Skin of body (tissue), 2 donors: ENCODE data around the gene ZPR1. TPM values are rescaled to one million over a fixed set of nuclear protein-coding genes. Genes with fewer than 3 reads are reported as not detected.
"Not testable (repeated sequence)": the region's sequence is repeated elsewhere in the genome, so short reads cannot be mapped to it uniquely, and the experiment has no call there.

Experiments
- DNase-seq: peaks from one replicate; lab custom pipeline; 2025; lab: John Stamatoyannopoulos, UW
- total RNA-seq: library from RNA; depleted of rRNA; stranded (reverse); fragments of >200 nt; gene quantifications from one replicate; pipeline ENCODE4 v1.2.3, GENCODE V29; 2014

The ZPR1 gene
- total RNA-seq: 21.8 TPM

DNA sequence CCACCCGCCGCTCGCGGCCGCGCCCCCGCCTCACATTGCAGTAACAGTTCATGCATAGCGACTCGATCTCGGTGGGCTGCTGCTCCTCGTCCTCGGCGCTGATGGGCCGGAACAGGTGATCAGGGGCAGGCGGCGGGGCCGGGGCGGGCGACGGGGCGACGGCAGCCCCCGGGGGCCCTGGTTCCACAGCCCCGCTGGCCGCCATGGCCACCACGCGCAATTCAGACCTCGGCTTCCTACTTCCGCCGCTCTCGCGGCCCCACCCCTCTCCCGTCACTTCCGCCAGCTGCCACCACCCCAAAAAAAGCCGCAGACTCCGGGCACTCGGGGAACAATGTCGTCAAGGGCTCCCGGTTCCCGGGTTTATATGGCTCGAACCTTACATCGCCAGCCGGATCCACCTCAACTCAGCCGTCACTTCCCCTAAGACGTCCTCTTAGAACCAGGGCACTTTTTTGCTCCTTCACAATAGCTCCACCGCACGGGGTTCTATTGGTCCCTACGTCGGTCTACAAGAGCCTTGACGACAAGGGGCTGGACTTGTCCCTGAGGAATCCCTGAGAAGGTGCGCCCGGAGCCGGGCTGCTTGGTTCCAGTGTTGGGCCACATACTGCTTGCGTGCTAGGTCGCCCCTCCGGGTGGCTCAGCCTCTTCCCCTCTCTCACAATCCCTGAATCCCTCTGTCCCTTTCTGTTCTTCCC, at the start of gene ZPR1:
Gene ZPR1, minus strand, starts transcription at position 238 of the 701 bp plus-strand sequence. Its CDS starts 33 bp downstream, at position 205.
- peak; percentile 37 for DNase-seq

DNA sequence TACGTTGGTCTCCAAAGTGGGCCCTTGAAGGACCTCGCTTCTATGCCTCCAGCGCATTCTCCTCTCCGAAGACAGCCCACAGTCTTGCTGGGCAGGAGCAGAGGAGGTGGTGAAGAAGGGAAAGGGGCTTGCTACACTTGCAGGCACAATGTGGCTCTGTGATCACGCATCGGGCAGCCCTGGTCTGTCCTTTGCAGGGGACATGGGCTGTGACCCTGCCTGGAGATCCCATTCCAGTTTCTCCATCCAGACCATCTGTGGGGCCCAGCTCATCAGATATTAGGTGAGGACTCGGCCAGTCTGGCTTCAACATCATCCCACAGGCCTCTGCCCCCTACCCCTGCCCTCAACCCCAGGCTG, 48.8 kb upstream of the ZPR1 start:
- no peak for DNase-seq

DNA sequence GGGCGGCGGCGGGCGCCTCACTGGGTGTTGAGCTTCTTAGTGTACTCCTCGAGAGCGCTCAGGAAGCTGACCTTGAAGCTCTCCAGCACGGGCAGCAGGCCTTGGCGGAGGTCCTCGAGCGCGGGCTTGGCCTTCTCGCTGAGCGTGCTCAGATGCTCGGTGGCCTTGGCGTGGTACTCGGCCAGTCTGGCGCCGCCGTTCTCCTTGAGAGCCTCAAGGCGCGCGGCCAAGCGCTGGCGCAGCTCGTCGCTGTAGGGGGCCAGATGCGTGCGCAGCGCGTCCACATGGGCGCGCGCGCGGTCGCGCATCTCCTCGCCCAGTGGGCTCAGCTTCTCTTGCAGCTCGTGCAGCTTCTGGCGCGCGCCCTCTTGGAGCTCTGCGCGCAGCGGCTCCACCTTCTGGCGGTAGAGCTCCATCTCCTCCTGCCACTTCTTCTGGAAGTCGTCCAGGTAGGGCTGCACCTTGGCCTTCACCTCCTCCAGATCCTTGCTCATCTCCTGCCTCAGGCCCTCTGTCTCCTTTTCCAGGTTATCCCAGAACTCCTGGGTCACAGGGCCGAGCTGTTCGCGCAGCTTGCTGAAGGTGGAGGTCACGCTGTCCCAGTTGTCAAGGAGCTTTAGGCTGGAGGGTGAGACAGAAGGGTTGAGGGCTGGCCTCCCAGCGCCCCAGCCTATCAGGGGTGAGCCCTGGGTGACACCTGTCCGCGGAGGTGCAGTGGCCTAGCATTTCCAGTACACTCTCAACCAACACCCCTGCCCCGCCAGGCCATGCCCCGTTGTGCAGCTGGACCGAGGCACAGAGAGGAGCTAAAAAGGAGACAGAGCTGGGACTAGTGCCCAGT, 48.2 kb upstream of the ZPR1 start:
- peak; percentile 74 for DNase-seq

DNA sequence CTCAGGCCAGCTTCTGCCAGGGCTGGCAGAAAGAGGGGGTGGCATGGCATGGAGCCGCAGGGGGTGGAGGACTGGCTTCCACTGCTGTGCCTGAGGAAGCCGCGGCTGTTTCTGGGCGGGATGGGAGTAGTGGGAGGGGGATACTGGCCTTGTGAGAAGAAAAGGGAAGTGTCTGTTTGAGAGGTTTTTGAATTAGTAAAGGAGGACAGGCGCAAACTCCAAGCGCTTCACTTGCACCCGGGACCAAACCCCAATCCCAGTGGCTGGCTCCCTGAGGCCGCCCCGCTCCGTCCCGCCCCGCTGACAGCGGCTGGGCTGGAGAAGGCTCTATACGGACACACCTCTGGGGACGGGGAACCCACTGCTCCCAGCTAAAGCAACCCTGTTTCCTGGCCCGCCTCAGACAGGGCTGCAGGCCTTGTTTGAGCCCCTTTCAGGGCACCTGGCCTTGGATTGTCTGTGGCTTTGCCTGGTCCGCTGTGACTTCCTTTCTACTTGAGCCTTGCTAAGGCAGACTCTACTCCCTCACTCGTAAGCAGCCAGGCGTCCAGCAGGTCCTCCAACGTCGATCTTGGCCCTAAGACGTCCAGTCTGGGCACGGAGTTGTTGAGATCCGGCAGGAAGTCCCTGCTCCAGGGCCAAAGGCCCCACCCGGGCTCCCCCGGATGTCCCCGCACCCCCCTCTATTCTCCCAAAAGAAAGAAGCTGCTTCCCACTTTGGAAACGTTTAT, 47.4 kb upstream of the ZPR1 start:
- no peak for DNase-seq

- not testable (repeated sequence) for DNase-seq
Observed at GRCh38 chr11:116834535-116835041, 46.8 kb upstream of the ZPR1 start.

DNA sequence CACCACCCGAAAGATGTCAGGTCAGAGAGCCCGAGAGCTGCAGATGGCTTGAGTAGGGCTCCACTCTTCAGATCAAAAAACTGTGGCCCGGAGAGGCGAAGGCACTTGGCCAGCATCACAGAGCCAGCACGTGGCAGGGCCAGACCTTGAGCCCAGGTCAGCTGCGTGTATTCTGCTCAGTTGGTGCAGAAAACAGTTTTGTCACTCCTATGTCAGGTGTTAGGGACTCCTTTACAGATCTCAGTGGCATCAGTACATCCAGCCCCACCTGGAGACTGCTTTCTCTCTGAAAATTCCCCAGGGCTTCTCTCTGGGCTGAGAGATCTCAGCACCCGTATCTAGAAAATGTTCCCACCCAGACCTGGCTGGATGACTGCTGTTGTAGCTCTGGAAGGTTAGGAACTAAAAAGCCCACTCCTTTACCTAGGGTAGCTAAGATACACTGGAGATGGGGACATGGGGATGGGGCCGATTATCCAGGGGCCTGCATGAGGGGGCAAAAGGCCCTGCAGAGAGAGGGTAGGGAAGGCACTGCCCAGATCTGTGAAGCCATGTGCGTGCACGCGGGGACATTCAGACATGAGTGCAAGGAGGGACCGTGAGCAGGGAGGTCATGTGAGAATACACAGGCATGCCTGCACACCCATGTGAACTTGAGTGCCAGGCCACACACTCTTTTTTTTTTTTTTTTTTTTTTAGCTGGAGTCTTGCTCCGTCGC, 46.2 kb upstream of the ZPR1 start:
- no peak for DNase-seq

DNA sequence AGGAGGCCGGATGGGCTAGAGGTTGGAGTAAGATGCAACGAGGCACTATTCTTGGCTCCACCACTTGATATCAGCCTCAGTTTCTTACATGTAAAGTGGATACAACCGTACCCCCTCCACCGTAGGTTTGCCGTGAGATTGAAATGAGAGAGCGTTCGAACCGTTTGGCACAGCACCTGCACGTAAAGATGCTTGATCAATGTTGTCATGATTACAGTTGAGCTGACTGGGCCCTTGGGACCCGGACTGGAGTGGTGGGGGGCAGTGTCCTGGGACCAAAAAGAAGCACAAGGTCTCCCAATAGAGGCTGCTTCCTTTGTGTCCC, 45.6 kb upstream of the ZPR1 start:
- DNase-seq: no peak

DNA sequence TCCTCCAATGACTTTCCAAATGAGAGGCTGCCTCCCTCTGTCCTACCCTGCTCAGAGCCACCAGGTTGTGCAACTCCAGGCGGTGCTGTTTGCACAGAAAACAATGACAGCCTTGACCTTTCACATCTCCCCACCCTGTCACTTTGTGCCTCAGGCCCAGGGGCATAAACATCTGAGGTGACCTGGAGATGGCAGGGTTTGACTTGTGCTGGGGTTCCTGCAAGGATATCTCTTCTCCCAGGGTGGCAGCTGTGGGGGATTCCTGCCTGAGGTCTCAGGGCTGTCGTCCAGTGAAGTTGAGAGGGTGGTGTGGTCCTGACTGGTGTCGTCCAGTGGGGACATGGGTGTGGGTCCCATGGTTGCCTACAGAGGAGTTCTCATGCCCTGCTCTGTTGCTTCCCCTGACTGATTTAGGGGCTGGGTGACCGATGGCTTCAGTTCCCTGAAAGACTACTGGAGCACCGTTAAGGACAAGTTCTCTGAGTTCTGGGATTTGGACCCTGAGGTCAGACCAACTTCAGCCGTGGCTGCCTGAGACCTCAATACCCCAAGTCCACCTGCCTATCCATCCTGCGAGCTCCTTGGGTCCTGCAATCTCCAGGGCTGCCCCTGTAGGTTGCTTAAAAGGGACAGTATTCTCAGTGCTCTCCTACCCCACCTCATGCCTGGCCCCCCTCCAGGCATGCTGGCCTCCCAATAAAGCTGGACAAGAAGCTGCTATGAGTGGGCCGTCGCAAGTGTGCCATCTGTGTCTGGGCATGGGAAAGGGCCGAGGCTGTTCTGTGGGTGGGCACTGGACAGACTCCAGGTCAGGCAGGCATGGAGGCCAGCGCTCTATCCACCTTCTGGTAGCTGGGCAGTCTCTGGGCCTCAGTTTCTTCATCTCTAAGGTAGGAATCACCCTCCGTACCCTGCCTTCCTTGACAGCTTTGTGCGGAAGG, 44.8 kb upstream of the ZPR1 start:
- no peak for DNase-seq

DNA sequence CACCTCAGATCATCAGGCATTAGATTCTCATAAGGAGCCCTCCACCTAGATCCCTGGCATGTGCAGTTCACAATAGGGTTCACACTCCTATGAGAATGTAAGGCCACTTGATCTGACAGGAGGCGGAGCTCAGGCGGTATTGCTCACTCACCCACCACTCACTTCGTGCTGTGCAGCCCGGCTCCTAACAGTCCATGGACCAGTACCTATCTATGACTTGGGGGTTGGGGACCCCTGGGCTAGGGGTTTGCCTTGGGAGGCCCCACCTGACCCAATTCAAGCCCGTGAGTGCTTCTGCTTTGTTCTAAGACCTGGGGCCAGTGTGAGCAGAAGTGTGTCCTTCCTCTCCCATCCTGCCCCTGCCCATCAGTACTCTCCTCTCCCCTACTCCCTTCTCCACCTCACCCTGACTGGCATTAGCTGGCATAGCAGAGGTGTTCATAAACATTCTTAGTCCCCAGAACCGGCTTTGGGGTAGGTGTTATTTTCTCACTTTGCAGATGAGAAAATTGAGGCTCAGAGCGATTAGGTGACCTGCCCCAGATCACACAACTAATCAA, 44.0 kb upstream of the ZPR1 start:
- DNase-seq: no peak

- no peak for DNase-seq
Observed at GRCh38 chr11:116830184-116830912, 42.5 kb upstream of the ZPR1 start.

DNA sequence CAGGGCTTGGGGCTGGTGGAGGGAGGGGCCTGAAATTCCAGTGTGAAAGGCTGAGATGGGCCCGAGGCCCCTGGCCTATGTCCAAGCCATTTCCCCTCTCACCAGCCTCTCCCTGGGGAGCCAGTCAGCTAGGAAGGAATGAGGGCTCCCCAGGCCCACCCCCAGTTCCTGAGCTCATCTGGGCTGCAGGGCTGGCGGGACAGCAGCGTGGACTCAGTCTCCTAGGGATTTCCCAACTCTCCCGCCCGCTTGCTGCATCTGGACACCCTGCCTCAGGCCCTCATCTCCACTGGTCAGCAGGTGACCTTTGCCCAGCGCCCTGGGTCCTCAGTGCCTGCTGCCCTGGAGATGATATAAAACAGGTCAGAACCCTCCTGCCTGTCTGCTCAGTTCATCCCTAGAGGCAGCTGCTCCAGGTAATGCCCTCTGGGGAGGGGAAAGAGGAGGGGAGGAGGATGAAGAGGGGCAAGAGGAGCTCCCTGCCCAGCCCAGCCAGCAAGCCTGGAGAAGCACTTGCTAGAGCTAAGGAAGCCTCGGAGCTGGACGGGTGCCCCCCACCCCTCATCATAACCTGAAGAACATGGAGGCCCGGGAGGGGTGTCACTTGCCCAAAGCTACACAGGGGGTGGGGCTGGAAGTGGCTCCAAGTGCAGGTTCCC, 41.8 kb upstream of the ZPR1 start, which contains the start of gene APOC3:
Gene APOC3, plus strand, starts transcription at position 383 of the 659 bp plus-strand sequence. CDS start 676 bp downstream, outside the sequence.
- DNase-seq: no peak

GRCh38 chr11:116828632-116829524, 41.1 kb upstream of the ZPR1 start:
- DNase-seq: no peak

DNA sequence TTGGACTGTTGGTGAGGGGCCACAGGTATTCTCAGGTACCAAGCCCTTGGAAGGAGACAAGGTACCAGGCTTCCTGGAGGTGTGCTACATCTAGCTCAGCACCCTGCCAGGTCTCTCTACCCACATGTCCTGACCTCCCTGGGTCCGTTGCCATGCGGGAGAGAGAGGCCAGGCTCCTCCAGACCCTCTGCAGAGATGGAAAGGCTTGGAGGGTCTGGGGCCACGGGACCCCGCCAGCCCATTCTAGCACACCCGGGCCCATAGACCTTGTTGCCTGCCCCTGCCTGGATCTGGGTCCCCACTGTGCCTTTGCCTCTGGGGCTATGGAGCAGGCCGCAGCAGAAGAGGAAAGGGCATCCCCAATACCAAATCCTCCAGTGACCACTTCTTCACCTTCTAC, 39.6 kb upstream of the ZPR1 start:
- DNase-seq: no peak

DNA sequence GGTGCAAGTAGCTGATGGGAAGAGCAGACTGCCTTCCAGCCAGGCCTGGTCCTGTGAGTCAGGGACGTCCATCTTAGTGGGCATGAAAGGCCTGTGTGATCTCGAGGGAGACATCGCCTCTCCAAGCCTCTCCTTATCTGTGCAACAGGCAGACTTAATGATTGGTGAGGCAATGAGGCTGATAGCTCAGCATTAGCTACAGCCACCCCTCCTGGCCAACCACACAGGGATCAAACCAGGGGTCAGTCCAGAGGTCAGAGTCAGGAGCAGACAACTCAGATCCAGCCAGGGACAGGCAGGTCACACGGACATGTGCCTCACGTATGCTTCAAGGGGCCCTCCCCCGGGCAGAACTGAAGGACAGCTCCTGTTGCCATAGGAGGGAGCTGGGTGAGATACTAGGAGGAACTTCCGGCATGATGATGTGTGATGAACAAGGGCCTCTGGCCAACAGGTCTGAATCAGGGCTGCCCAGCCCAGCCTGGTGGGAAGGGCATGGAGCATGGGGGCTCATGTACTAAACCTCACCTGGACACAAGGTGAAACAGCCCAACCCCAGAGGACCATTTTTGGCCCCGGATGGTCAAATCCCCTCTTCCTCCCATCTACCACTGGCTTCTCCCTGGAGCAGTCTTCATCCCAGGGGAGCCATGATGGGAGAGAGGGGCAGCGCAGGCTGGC, 39.1 kb upstream of the ZPR1 start:
- no peak for DNase-seq

GRCh38 chr11:116825854-116826750, 38.3 kb upstream of the ZPR1 start:
- DNase-seq: no peak

GRCh38 chr11:116825434-116825833, 37.6 kb upstream of the ZPR1 start:
- DNase-seq: no peak
